OCI-LY7 (cell line): Measurements from ENCODE around the gene GRID2.

Experiments used
- CTCF ChIP-seq: fragments of 200-600 bp; sonication (generic); conservative IDR thresholded peaks from 2 replicates; pipeline ENCODE4 v1.5.1; 2014; ENCODE audit warnings: mild to moderate bottlenecking, antibody characterized with exemption, low read length, moderate library complexity, mixed read lengths
- EZH2phosphoT487 ChIP-seq: fragments of 200-600 bp; sonication (generic); IDR thresholded peaks from 2 replicates; pipeline ENCODE4 v1.6.1; 2018; ENCODE audit warnings: low read depth, borderline replicate concordance, mild to moderate bottlenecking, mixed run types, antibody characterized with exemption, low read length, moderate library complexity, mixed read lengths

GRCh38 chr4:93346840-93347239 is 1043.1 kb downstream of the GRID2 start:
- TF ChIP-seq CTCF (no peak), EZH2phosphoT487 (no peak)
